ENCODE results near the gene PCBP3.
"Not testable (repeated sequence)": the region's sequence is repeated elsewhere in the genome, so short reads cannot be mapped to it uniquely, and the experiment has no call there.

Gene PCBP3

DNA sequence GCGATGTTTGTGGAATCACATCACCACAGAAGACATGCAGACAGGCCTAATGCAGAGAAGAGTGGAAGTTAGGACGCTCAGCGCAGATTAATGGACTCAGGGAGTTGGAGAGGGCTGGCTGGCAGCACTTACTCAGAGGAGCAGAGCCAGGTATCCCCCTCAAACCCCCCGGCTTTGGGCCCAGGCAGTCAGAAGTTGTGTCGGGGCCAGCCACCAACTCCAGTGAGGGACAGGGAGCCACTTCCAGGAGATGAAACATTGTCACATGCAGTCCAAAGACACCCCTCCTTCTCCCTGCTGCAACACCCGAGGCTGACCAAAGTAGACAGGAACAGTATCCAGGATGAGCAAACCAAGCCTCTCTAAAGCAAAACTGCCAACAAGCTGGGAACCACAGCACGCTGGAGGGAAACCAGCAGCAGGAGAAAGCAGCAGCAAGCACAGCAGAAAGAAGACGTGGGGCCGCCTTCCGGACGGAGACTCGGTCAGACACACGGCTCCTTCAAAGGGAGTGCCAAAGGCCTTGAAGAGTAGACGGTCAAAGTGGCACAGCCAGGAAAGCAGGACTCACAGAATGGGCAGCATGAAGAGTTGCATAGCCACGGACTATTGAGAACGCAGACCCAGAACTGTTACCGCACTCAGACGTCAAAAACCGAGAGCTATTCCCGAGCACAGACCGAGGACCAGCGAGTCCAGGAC lies 149.3 kb downstream of the PCBP3 start:
- DNase-seq: no peak

- DNase-seq: no peak
Measured at GRCh38 chr21:45794027-45794426, 150.5 kb downstream of the PCBP3 start.

DNA sequence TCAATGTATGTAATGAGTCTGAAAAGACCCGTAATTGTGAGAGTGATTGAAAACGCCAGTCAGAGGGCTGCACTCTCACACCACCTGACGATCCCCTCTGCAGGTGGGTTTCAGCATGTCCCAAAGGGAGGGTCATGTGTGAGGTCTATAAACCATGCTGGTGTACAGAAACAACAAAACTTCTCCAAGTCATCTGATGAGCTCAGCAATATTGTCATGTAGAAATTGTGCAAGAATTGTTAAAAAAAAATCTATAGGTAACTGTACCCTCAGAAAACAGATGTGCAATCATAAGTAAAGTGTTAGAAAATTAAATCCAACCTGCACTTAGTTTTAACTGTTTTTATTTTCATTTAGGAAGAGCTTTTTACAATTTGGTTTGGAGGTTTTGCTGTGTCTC lies 152.5 kb downstream of the PCBP3 start:
- DNase-seq: no peak

GRCh38 chr21:45797338-45797737 lies 153.8 kb downstream of the PCBP3 start:
- DNase-seq: no peak

GRCh38 chr21:45799765-45800338 lies 156.3 kb downstream of the PCBP3 start:
- no peak for DNase-seq

DNA sequence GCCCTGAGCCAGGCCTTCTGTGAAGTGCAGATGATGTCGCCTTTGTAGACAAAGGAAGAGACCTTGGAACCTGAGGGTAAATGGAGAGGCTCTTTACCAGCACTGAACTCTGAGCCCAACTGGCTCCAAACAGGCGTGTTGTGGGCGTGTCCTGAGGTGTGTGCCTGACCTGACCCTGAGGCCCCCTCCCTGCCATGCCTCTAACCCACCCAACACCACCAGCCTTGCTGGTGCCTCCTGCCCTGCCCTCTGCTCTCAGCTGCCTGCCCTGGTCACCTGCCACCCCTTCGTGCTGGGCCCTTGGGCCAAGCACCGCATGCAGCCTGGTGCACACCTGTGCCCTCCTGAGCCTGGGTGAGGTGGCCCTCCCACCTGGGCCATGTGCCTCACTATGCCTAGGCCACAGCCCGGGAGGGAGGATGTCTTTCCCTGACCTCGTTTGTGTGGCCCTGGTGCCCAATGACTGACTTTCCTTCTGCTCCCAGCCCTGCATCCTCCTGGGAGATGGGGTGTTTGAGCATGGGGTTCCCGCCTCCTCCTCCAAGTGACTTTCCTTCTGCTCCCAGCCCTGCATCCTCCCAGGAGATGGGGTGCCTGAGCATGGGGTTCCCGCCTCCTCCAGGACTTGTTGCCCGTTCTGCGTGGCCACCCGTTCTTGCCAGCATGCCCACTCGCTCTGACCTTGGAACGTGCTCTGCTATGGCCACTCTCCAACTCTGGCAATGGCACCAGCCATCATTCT lies 157.0 kb downstream of the PCBP3 start:
- DNase-seq: no peak

- DNase-seq: no peak
Measured at GRCh38 chr21:45801129-45801964, 157.8 kb downstream of the PCBP3 start.

DNA sequence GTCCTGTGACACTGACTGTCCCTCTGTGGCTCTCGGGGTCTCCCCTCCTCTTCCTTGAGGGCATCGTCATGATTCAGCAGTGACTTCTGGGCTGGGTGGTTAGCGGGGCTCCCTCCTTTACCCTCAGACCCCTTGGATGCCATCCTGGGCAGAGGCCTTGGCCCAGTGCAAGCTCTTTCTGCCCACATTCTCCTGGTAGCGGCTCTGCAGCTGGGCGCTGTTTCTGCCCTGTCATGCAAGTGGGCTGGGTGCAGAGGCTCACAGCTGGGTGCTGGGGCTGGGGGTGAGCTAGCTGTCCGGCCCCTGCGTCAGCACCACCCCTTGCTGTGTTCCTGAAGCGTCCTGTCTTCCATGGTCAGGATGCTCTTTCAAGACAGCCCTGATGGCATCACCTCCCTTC lies 158.5 kb downstream of the PCBP3 start:
- no peak for DNase-seq

- DNase-seq: no peak
Measured at GRCh38 chr21:45802425-45802824, 158.9 kb downstream of the PCBP3 start.

- DNase-seq: no peak
Measured at GRCh38 chr21:45802956-45803617, 159.6 kb downstream of the PCBP3 start.

GRCh38 chr21:45803618-45804340 lies 160.3 kb downstream of the PCBP3 start:
- no peak for DNase-seq

- no peak for DNase-seq
Measured at GRCh38 chr21:45804809-45805313, 161.3 kb downstream of the PCBP3 start.

- DNase-seq: no peak
Measured at GRCh38 chr21:45805321-45805720, 161.8 kb downstream of the PCBP3 start.

GRCh38 chr21:45806042-45806441 lies 162.5 kb downstream of the PCBP3 start:
- DNase-seq: no peak

- not testable (repeated sequence) for DNase-seq
Measured at GRCh38 chr21:45808663-45809062, 165.1 kb downstream of the PCBP3 start.

DNA sequence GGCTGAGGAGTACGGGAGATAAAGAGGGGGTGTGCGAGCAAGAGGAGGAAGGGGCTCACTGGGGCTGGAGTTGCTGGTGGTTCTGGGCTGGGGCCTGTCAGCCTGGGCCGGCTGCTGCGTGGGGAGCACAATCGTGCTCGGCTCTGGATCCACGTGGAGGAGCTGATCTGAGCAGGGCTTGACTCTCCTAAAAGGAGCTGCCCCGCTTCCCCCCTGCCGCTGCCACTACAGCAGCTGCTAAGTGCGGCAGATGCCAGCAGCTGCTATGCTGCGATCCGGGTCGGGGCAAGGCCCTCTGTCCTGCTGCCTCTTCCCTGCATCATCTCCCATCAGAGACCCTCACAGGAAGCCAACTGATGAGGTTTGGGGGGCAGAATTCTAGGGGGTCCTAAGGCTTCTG lies 165.9 kb downstream of the PCBP3 start:
- DNase-seq: no peak

DNA sequence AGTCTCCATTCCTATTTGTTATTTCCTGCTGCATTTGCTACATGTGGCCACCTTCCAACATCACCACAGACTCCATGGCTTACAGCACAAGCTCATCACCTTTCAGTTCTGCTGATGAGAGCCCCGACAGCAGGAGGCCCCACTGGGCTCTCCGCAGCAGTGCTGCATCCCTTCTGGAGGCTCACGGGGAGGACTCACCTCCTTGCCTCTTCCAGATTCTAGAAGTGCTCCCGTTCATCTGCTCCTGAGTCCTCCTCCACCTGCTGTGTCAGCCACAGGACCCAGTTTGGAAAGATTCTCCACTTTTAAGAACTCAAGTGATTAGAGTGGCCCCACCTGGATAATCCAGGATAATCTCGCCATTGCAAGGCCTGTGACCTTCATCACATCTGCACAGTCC lies 167.6 kb downstream of the PCBP3 start:
- DNase-seq: no peak

GRCh38 chr21:45814210-45814940 lies 170.8 kb downstream of the PCBP3 start:
- not testable (repeated sequence) for DNase-seq

- DNase-seq: not testable (repeated sequence)
Measured at GRCh38 chr21:45815781-45816180, 172.3 kb downstream of the PCBP3 start.

DNA sequence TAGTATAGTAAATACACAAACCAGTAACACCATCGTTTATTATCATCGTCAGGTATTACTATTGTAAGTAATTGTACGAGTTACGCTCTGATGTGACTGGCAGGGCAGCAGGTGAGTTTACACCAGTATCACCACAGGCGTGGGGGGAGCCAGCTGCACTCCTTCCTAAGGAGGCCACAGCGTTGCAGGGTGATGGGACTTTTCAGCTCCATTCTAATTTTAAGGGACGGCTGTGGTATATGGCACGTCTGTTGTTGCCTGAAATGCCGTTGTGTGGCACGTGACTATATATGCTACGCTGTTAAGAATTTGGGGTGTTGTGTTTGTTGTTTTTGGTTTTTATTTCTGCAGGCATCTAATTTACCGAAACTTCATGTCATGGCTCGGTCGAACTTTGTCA lies 173.3 kb downstream of the PCBP3 start:
- no peak for DNase-seq

GRCh38 chr21:45817345-45817744 lies 173.8 kb downstream of the PCBP3 start:
- DNase-seq: no peak
